Measurements from ENCODE around the gene FSHR. TPM values are rescaled to one million over a fixed set of nuclear protein-coding genes. Genes with fewer than 3 reads are reported as not detected.

The FSHR gene
- total RNA-seq, 4 donors from 2014 or later, result not detected

DNA sequence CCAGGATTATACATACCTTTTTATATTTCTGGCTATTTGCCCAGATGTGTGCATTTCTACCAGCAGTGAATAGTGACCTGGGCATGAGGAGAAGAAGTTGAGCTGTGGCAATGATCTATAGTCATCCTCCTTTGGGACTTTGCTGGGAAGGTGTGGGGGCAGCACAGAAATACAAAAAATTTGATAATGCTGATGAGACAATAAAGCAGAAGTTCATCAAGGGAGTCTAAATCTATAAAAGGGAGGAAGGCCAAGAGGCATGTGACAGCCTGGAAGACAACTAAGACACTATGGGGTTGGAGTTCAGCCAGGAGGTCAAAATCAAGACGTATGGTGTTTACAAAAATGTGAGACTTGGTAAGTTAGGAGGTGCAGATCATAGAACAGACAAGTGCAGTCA, 52.2 kb downstream of the FSHR start:
- Histone ChIP-seq H3K9me3 (no peaks in the 10 kb centered on the region), H3K27me3 (no peaks in the 10 kb centered on the region), H3K27ac (no peak overlapping the region), H3K4me1 (no peaks in the 10 kb centered on the region), H3K36me3 (no peaks in the 10 kb centered on the region), H3K4me3 (no peak overlapping the region)
- no peak for DNase-seq
- TF ChIP-seq POLR2A (IDR thresholded peaks at IDR 0.05) (no peak), CTCF (IDR thresholded peaks at IDR 0.05) (no peak)

DNA sequence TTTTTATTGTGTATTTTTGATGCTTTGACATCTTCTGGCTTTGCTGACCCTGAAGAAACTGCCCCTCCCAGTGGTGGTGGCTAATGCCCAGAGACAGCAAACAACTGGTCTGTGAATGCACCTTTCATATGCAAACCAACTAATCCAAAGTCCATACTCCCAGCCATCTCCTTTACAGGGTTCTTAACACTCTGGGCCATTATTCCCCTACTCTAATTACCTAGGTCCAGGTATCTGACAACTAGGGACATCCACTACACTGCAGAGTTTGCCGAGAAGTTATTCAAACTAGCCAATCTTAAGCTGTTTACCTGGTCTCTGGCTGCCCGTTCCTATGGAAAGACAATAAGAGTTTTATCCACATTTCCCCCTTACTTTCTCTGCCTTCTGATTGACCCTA, 73.6 kb downstream of the FSHR start:
- H3K4me3 ChIP-seq, result no peak overlapping the region
- TF ChIP-seq CTCF (IDR thresholded peaks at IDR 0.05) (no peak), POLR2A (IDR thresholded peaks at IDR 0.05) (no peak)
- H3K4me1 ChIP-seq, result no peaks in the 10 kb centered on the region
- no peaks in the 10 kb centered on the region for H3K9me3 ChIP-seq
- no peaks in the 10 kb centered on the region for H3K27me3 ChIP-seq
- no peaks in the 10 kb centered on the region for H3K36me3 ChIP-seq
- DNase-seq, result no peak
- H3K27ac ChIP-seq, result no peak overlapping the region

DNA sequence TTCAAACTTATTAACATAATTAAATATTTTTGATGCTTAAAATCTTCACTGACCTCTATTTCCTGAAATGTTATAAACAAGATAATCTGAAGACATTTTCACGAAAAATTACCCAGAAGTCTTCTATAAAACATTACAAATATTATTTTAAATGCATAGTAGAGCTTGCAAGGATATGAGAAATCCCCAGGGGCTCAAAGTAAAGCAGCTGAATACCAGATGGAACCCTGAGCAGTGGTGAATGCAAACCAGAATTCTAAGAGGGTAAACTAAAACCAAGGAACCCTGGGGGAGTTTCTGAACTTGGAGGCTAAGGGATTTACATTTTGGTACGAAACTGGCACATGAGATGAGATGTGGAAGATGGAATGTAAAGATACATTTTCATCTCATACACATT, 83.6 kb downstream of the FSHR start:
- TF ChIP-seq POLR2A (IDR thresholded peaks at IDR 0.05), result no peak
- TF ChIP-seq CTCF (IDR thresholded peaks at IDR 0.05), result no peak
- DNase-seq, result no peak
- H3K27me3 ChIP-seq, result no peaks in the 10 kb centered on the region
- no peaks in the 10 kb centered on the region for H3K36me3 ChIP-seq
- no peaks in the 10 kb centered on the region for H3K9me3 ChIP-seq
- H3K27ac ChIP-seq, result no peak overlapping the region
- no peaks in the 10 kb centered on the region for H3K4me1 ChIP-seq
- H3K4me3 ChIP-seq, result no peak overlapping the region

DNA sequence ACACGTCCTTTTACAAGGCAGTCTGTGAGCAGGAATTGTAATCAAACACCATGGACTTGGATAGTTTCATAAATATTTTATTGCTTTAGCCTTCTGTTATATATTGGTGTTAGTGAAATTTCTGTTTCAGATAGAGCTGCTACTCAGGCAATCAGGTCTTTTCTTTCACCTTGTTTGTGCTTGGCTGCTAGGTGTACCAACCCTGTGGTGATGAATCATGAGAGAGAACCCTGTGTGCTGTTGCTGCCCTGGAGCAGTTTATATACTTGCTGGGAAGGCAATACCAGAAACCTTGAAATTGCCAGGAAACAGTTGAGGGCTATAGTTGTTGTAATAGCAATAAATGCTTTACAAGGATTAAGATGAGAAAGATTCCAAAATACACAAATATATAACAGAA, 84.5 kb downstream of the FSHR start:
- Histone ChIP-seq H3K27me3 (no peaks in the 10 kb centered on the region), H3K9me3 (no peaks in the 10 kb centered on the region), H3K4me3 (no peak overlapping the region), H3K27ac (no peak overlapping the region), H3K4me1 (no peaks in the 10 kb centered on the region), H3K36me3 (no peaks in the 10 kb centered on the region)
- DNase-seq, result no peak
- no peak for TF ChIP-seq CTCF (IDR thresholded peaks at IDR 0.05)
- TF ChIP-seq POLR2A (IDR thresholded peaks at IDR 0.05), result no peak

DNA sequence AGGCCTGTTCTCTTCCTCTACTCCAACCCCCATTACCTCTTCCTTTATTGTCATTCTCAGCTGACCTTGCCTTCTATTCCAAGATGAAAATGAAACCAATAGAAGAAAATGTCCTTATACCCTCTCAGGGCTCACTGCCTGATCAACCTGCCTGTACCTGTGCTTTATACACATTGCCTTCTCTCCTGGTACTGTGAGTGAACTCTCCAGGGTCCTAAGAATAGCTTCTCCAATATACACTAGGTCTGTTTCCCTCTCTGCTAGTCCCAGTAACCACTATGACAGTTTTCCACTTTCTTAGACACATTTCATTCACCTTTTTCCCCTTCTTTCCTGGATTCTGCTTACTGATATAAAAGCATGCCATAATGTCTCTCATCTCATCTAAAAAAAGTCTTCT, 85.7 kb downstream of the FSHR start:
- H3K4me1 ChIP-seq, result no peaks in the 10 kb centered on the region
- no peak overlapping the region for H3K4me3 ChIP-seq
- no peak overlapping the region for H3K27ac ChIP-seq
- no peaks in the 10 kb centered on the region for H3K27me3 ChIP-seq
- no peaks in the 10 kb centered on the region for H3K9me3 ChIP-seq
- H3K36me3 ChIP-seq, result no peaks in the 10 kb centered on the region
- DNase-seq, result no peak
- TF ChIP-seq POLR2A (IDR thresholded peaks at IDR 0.05), result no peak
- TF ChIP-seq CTCF (IDR thresholded peaks at IDR 0.05), result no peak

- H3K27me3 ChIP-seq, result no peaks in the 10 kb centered on the region
- H3K36me3 ChIP-seq, result no peaks in the 10 kb centered on the region
- no peak overlapping the region for H3K27ac ChIP-seq
Measured at GRCh38 chr2:49067971-49068370, 86.3 kb downstream of the FSHR start.

More at GRCh38 chr2:49067971-49068370, 86.3 kb downstream of the FSHR start:
- H3K9me3 ChIP-seq, result no peaks in the 10 kb centered on the region
- H3K4me1 ChIP-seq, result no peaks in the 10 kb centered on the region
- no peak overlapping the region for H3K4me3 ChIP-seq
- TF ChIP-seq POLR2A (IDR thresholded peaks at IDR 0.05) (no peak), CTCF (IDR thresholded peaks at IDR 0.05) (no peak)
- DNase-seq, result no peak
